Parathyroid adenoma (tissue), 2 donors: ENCODE data around the gene KDM1B.

Experiments used
- H2AFZ ChIP-seq: fragments of 300-600 bp; sonication (generic); one replicate; pipeline ENCODE4 v1.7.0; 2017; ENCODE audit warnings: antibody characterized with exemption, mild to moderate bottlenecking
- H3K27ac ChIP-seq: fragments of 300-600 bp; sonication (generic); one replicate; pipeline ENCODE4 v1.7.0; 2017
- H3K27me3 ChIP-seq: fragments of 300-600 bp; sonication (generic); one replicate; pipeline ENCODE4 v1.7.0; 2017; ENCODE audit warnings: low read length; ENCODE audit not compliant: control insufficient read depth, insufficient read depth
- H3K36me3 ChIP-seq: fragments of 300-600 bp; sonication (generic); one replicate; pipeline ENCODE4 v1.7.0; 2017; ENCODE audit warnings: low read length; ENCODE audit not compliant: control insufficient read depth, insufficient read depth
- H3K4me1 ChIP-seq: fragments of 300-600 bp; sonication (generic); one replicate; pipeline ENCODE4 v1.7.0; 2017; ENCODE audit warnings: control low read depth
- H3K4me2 ChIP-seq: fragments of 300-600 bp; sonication (generic); one replicate; pipeline ENCODE4 v1.7.0; 2017; ENCODE audit warnings: low read length
- H3K4me3 ChIP-seq: fragments of 300-600 bp; sonication (generic); one replicate; pipeline ENCODE4 v1.7.0; 2017; ENCODE audit warnings: low read depth, low read length
- H3K79me2 ChIP-seq: fragments of 300-600 bp; sonication (generic); one replicate; pipeline ENCODE4 v1.7.0; 2017; ENCODE audit warnings: control low read depth
- H3K9ac ChIP-seq: fragments of 300-600 bp; sonication (generic); one replicate; pipeline ENCODE4 v1.7.0; 2017; ENCODE audit warnings: mild to moderate bottlenecking
- H3K9me3 ChIP-seq: fragments of 300-600 bp; sonication (generic); one replicate; pipeline ENCODE4 v1.7.0; 2017; ENCODE audit warnings: low read length; ENCODE audit not compliant: control insufficient read depth
- TF ChIP-seq, protein P1 (sequence below): fragments of 300-600 bp; sonication (generic); IDR thresholded peaks from one replicate; pipeline ENCODE4 v1.7.0; 2017; ENCODE audit warnings: antibody characterized with exemption, mild to moderate bottlenecking
- donor health status: primary hyperparathyroidism.

Gene KDM1B

DNA sequence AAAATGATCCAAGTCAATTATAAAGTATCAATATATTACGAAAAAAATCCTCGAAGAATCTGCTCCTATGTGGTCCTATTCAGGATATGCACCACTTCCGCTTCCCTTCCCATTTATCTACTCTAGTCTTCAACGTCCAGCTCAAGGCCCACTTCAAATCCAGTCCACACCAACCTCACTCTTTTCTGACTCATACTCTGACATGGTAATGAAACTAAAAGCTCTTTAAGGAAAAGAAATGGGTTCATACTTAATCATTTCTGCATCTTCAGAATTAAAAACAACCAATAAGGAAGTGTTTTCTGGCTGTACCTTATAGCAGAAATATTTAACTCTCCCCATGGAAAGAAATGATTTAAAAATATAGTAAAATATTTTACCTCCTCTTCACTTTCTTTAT is 94.0 kb downstream of the KDM1B start:
- Histone ChIP-seq H3K36me3 (no peaks in the 10 kb centered on the region), H3K9ac (no peak overlapping the region), H3K4me2 (no peak overlapping the region), H3K79me2 (peaks cover 4% of the 10 kb centered on the region), H3K9me3 (no peaks in the 10 kb centered on the region), H3K4me1 (no peaks in the 10 kb centered on the region), H3K27ac (no peak overlapping the region), H3K27me3 (no peaks in the 10 kb centered on the region), H3K4me3 (no peak overlapping the region), H2AFZ (no peak overlapping the region)
- TF ChIP-seq, protein P1, sequence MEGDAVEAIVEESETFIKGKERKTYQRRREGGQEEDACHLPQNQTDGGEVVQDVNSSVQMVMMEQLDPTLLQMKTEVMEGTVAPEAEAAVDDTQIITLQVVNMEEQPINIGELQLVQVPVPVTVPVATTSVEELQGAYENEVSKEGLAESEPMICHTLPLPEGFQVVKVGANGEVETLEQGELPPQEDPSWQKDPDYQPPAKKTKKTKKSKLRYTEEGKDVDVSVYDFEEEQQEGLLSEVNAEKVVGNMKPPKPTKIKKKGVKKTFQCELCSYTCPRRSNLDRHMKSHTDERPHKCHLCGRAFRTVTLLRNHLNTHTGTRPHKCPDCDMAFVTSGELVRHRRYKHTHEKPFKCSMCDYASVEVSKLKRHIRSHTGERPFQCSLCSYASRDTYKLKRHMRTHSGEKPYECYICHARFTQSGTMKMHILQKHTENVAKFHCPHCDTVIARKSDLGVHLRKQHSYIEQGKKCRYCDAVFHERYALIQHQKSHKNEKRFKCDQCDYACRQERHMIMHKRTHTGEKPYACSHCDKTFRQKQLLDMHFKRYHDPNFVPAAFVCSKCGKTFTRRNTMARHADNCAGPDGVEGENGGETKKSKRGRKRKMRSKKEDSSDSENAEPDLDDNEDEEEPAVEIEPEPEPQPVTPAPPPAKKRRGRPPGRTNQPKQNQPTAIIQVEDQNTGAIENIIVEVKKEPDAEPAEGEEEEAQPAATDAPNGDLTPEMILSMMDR = no peak

DNA sequence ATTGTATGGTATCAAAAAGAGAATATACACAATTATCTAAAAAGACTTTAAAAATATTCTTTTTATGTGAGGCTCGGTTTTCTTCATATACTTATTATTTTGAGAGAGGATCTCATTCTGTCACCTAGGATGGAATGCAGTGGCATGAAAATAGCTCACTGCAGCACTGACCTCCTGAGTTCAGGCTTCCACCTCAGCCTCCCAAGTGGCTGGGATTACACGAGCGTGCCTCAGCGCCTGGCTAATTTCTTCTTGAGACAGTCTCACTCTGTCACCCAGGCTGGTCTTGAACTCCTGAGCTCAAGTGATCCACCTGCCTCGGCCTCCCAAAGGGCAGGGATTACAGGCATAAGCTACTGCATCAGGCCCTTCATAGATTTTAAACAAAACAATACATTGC is 98.4 kb downstream of the KDM1B start:
- TF ChIP-seq, protein P1 = no peak
- H3K9ac ChIP-seq = no peak overlapping the region
- H3K27ac ChIP-seq = no peak overlapping the region
- H3K4me1 ChIP-seq = no peaks in the 10 kb centered on the region
- no peak overlapping the region for H3K4me3 ChIP-seq
- no peaks in the 10 kb centered on the region for H3K9me3 ChIP-seq
- H3K79me2 ChIP-seq = peaks cover 10% of the 10 kb centered on the region
- H3K27me3 ChIP-seq = no peaks in the 10 kb centered on the region
- H3K36me3 ChIP-seq = no peaks in the 10 kb centered on the region
- no peak overlapping the region for H2AFZ ChIP-seq
- H3K4me2 ChIP-seq = no peak overlapping the region

DNA sequence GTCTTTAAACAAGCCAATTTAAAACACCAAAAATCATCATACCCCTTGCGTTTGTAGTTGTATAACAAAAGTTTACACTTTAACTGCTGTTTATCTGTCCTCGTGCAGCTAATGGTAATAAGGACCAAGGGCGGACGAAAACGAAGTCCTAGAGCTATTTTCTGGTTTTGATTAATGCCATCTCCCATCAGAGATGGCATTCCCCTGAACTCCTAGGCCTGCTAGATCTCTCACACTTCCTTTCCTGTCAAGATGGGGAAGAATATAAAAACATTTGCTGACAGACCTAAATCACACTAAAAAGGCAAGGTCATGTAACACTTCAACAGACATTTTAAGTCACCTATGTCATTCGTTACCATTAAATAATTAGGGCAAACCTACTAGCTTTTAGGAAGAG is 99.6 kb downstream of the KDM1B start:
- TF ChIP-seq, protein P1 = no peak
- Histone ChIP-seq H2AFZ (no peak overlapping the region), H3K4me3 (no peak overlapping the region), H3K9me3 (no peaks in the 10 kb centered on the region), H3K79me2 (peaks cover 14% of the 10 kb centered on the region), H3K36me3 (no peaks in the 10 kb centered on the region), H3K27me3 (no peaks in the 10 kb centered on the region), H3K4me2 (no peak overlapping the region), H3K4me1 (no peaks in the 10 kb centered on the region), H3K9ac (no peak overlapping the region), H3K27ac (no peak overlapping the region)

DNA sequence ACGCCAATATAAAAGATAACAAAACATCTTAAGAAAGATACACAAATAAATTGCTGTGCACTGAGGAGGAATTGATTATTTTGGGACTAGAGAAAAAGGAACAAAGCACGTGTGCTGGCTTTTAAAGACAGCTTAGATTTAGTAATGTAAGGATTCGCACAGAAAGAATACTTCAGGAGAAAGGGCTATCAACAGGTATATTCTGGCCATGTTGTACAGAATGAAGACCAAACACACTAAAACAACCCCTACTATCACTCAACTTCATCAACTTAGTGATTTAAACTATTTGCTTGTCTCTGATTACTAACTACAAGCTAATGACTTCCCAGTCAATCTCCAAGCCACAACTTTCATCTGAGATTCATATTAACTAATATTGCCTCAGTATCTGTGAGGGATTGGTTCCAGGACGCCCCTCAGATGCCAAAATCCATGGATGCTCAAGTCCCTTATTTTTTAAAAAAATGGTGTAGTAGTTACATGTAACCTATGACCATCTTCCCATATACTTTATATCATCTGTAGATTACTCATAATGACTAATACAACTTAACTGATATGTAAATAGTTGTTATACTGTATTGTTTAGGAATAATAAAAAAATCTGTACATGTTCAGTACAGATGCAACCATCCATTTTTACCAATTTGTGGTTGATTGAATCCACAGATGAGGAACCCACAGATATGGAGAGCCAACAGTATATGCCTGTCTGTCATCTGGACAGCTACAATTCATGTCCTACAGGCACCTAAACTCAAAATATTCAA is 104.6 kb downstream of the KDM1B start:
- H3K4me2 ChIP-seq = no peak overlapping the region
- peaks cover 41% of the 10 kb centered on the region for H3K79me2 ChIP-seq
- no peaks in the 10 kb centered on the region for H3K36me3 ChIP-seq
- H3K9ac ChIP-seq = no peak overlapping the region
- no peaks in the 10 kb centered on the region for H3K9me3 ChIP-seq
- TF ChIP-seq, protein P1 = no peak
- H3K4me1 ChIP-seq = peaks cover 7% of the 10 kb centered on the region
- no peaks in the 10 kb centered on the region for H3K27me3 ChIP-seq
- no peak overlapping the region for H3K27ac ChIP-seq
- no peak overlapping the region for H3K4me3 ChIP-seq
- no peak overlapping the region for H2AFZ ChIP-seq
